GM12874 (cell line): ENCODE measurements around the gene FECH.

Source experiments
- TF ChIP-seq, protein P1 (sequence below): IDR thresholded peaks from 2 replicates; pipeline ENCODE4 v1.5.1; 2011; ENCODE audit warnings: low read depth, mild to moderate bottlenecking, control low read depth, low read length, moderate library complexity; ENCODE audit not compliant: insufficient read depth

The FECH gene, protein sequence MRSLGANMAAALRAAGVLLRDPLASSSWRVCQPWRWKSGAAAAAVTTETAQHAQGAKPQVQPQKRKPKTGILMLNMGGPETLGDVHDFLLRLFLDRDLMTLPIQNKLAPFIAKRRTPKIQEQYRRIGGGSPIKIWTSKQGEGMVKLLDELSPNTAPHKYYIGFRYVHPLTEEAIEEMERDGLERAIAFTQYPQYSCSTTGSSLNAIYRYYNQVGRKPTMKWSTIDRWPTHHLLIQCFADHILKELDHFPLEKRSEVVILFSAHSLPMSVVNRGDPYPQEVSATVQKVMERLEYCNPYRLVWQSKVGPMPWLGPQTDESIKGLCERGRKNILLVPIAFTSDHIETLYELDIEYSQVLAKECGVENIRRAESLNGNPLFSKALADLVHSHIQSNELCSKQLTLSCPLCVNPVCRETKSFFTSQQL

DNA sequence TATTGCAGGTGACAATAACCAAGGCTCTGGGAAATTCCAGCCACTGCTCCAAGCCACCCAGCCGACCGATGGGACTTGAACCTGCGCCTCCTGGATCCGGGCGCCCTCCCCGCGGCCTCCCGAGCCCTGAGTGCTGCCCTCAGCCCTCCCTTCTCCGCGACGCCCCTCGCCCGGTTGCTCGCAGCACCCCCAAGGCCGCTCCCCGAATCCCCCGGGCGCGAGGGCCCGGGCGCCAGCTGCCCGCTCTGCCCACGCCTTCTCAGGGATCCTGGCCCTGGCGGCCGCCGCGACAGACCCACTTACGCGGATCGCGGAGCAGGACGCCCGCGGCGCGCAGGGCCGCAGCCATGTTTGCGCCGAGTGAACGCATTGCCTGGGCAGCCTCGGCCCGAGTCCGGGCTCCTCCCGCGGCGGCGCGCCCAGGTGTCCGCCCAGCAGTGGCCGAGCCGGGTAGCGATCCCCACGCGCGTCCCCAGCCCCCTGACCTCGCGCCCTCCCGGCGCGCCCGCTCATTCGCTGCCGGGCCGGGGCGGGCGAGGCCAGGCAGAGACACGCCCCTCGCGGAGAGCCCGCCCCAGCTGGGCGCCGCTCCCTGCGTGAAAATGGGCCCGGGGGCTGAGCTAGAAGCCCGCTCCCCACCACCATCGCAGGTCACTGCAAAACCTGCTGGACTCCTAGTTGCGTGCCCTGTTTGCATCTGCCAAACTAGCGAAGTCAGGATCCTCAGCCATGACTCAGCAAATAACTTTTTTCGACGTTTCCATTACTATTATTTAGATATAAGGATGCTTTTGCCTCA is at the start of gene FECH:
Gene FECH, minus strand, starts transcription at position 452 of the 799 bp plus-strand sequence. Its CDS starts 82 bp downstream, at position 370.
- TF ChIP-seq, protein P1, sequence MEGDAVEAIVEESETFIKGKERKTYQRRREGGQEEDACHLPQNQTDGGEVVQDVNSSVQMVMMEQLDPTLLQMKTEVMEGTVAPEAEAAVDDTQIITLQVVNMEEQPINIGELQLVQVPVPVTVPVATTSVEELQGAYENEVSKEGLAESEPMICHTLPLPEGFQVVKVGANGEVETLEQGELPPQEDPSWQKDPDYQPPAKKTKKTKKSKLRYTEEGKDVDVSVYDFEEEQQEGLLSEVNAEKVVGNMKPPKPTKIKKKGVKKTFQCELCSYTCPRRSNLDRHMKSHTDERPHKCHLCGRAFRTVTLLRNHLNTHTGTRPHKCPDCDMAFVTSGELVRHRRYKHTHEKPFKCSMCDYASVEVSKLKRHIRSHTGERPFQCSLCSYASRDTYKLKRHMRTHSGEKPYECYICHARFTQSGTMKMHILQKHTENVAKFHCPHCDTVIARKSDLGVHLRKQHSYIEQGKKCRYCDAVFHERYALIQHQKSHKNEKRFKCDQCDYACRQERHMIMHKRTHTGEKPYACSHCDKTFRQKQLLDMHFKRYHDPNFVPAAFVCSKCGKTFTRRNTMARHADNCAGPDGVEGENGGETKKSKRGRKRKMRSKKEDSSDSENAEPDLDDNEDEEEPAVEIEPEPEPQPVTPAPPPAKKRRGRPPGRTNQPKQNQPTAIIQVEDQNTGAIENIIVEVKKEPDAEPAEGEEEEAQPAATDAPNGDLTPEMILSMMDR: no peak

DNA sequence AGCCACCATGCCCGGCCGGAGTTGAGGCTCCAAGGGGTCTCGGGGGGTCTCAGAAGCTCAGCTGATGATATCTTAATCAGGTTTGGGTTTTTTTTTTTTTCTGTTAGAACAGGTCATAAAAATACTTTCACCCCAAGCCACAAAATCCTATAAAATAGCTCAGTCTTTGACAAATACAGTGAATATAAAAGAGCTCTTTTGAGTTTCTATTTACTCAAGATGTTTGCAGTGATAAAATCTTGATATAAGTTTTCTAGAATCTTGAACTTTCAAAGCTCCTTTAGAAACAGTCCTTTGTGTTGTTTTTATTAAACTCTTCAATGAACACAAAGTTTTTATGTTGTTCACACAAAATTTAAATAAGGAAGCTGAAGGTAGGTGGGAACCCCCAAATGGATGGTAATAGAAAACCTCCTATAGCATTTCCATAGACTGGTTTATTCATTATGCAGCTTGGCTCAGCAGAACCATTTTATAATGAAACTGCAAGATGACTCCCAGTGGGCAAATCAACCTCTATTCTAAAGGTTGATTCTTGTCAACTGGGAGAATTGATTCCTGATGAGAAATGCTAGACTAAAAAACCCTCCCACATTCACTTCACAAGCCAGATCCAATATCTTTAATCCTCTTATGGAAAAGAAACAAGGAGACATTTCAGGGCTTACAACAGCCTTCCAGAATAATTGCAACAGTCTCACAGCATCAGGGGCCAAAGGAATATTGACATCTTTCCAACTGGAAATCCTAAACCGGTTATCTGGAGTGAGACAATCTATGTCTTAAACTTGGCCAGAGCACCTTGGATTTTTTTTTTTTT is 48.7 kb upstream of the FECH start:
- TF ChIP-seq, protein P1: no peak

DNA sequence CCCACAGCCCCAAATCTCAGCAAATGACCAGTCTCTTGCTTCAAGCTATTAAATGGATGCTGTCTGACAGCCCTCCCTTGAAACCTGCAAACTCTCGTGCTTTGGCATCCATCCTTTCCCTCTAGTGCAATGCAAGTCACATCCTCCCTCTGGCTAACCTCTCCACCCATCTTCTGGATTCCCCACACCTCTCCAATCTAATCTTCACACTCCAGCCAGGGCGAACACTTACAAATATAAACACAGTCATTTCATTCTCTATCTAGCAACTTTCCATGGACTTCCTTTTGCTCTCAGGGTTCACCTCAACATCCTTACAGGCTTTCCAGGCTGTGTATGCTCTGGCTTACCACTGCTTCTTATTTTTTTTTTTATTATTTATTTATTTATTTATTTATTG is 45.2 kb upstream of the FECH start:
- TF ChIP-seq, protein P1: no peak

DNA sequence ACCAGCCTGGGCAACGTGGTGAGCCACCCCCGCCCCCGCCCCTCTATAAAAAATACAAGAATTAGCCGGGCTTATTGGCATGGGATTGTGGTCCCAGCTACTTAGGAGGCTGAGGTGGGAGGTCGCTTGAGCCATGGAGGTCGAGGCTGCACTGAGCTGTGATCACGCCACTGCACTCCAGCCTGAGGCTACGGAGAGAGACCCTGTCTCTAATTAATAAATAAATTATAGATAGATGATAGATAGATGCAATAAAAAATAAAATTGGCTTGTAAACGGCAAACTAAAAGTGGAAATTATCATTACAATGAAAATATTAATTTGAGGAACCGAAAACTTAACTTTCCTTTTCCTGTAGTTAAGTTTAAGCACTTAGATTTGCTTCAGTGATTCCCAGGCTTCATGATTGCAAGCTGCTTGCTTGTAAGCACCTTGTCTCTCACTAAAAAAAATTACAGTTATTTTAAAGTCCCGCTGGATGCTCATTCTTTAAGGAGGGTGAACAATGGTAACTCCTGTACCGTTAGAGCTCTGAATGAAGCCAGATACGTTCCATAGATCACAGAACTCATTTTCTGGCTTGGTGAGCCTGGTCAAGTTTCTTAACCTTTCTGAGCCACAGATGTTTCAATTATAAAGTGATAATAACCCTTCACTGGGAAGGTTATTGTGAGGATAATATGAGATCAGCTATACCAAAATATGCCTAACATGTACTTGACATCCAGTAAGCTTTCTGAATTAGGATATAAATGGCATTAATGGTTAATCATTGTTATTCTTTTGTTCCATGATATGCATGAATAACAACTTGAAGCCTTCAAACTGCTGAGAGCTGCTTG is 44.5 kb upstream of the FECH start:
- TF ChIP-seq, protein P1: no peak

DNA sequence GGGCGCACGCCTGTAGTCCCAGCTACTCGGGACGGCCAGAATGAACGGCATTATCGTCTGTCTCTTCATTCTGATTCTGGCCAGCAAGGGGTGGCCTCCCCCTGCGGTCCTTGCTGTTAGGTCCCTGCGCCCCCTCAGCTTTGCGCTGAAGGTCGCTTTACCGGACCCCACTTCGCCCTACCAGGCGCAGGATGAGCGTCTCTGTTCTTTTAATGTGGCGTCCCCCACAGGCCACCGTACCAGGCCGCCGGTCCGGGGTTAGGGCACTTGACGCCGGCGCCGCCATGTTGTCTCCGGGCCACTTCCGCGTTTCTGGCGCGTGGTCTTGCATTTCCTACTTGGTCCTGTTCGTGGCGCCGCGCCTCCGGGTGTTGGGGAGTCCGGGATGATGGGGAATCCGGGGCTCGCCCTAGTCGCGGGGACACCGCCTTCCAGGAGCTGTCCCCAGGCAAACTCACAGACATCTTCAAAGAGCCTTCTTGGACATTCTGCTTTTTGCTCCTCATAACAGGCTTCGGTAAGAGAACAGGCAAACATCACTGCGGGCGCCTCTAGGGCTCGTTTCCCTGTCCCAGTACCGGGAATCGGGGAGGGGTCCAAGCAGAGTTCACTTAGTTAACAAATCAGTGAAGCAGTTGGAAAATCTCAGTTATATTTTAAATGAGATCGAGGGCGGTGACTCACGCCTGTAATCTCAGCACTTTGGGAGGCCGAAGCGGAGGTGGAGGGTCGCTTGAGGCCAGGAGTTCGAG is 43.7 kb upstream of the FECH start:
- TF ChIP-seq, protein P1: peak; percentile 79

DNA sequence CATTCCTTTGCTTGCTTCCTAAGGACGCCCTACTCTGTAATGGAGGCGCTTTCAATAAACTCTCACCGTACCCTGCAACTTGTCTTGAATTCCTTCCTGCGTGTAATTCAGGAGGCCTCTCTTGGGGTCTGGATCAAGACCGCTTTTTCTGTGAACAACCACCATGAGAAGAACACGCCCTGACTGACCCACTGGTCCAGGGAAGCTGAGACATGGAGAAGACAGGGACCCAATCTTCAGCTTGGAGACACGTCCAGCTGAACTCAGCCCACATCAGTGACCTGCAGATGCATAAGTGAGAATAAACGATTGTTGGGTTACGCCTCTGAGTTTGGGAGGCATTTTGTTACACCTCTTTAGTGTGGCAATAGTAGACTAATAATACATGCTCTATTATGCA is 42.9 kb upstream of the FECH start:
- TF ChIP-seq, protein P1: no peak
